ENCODE data around the gene TINAGL1. TPM values are rescaled to one million over a fixed set of nuclear protein-coding genes. Genes with fewer than 3 reads are reported as not detected.

The TINAGL1 gene
- total and polyA plus RNA-seq, 2 experiments from 2014 or later: 1.1 to 3.5 TPM

DNA sequence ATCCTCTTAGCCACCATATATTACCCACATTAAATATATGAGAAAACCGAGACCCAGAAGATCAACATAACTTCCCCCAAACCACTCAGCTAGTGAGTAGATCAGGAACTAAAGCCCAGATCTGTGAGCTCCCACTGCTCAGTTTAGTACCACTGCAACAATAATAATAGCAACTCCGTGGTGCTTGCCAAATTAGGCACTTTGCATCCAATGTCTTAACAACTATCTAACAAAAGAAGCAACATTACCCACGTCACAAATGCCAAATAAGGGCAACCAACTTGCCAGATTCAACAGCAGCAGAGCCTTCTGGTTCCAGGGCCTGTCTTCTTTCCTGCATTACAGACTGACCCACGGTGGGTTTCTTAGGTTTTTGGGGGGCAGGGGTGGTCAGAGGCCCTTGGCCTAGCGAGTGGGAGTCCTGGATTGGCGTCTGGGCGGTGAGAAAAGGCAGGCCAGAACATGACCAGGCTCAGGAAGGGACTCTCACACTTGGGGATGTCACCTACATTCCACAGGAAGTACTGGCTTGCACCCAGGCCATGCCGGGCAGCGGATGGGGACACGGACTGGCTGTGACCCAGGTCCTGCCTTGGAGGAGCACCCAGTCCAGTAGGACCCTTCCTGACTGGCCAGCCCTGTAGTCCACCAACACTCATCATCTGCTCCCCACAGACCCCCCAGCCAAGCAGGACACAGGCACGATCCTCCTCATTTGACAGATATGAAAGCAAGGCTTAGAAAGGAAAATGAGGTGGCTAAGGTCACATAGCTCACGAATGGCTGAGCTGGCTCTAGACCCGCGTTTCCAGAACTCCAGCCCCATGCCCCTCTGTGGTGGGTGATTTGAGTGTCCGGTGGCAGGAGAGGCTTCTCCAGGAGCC is 45.8 kb downstream of the TINAGL1 start:
- Histone ChIP-seq H3K9me2 (ENCODE audit: insufficient read depth) (no peaks in the 10 kb centered on the region), H3K9ac (no peak overlapping the region), H3K4me1 (ENCODE audit: insufficient read depth) (peaks cover 15% of the 10 kb centered on the region), H3F3A (ENCODE audit: insufficient read depth) (peaks cover 7% of the 10 kb centered on the region), H3K9me3 (ENCODE audit: low read depth) (no peaks in the 10 kb centered on the region), H3K27me3 (replicated peaks; ENCODE audit: insufficient read depth) (no peaks in the 10 kb centered on the region), H3K79me2 (ENCODE audit: insufficient read depth) (no peaks in the 10 kb centered on the region), H2AFZ (no peak overlapping the region), H3K27ac (no peak overlapping the region), H3K36me3 (ENCODE audit: low read depth) (no peaks in the 10 kb centered on the region), H4K20me1 (ENCODE audit: insufficient read depth) (no peaks in the 10 kb centered on the region), H3K4me3 (no peak overlapping the region), H3K4me2 (ENCODE audit: unreplicated experiment) (no peak overlapping the region)
- no peak for TF ChIP-seq EZH2phosphoT487 (IDR thresholded peaks at IDR 0.05; ENCODE audit: insufficient read depth, low read depth)
- no peak for TF ChIP-seq EZH2 (IDR thresholded peaks at IDR 0.05; ENCODE audit: insufficient read depth, poor library complexity, severe bottlenecking)
- in situ Hi-C loops (cut with MboI): no loop called here
- DNase-seq: no peak
- 71 to 72% methylated on average over 13 to 15 of the region's 15 CpGs for WGBS, 2 experiments (ENCODE audit: low coverage in 1 of 2, low lambda C conversion rate in 2 of 2, missing lambda C conversion rate in 2 of 2)

DNA sequence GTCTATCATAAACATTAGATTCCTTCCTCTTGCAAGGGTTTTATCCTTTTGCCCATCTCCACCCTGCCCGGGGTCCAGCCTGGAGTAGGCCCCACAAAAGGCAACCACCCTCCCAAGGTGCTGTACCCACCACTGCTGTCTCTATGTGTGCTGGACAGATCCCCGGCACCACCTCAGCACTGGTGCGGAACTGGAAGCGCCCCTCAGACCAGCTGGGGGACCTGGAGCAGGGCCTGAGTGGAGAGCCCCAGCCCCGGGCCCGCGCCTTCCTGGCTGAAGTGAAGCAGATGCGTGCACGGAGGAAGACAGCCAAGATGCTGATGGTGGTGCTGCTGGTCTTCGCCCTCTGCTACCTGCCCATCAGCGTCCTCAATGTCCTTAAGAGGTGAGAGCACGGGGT is 47.0 kb downstream of the TINAGL1 start:
- Histone ChIP-seq H3K9me2 (ENCODE audit: insufficient read depth) (no peaks in the 10 kb centered on the region), H3K79me2 (ENCODE audit: insufficient read depth) (no peaks in the 10 kb centered on the region), H2AFZ (no peak overlapping the region), H4K20me1 (ENCODE audit: insufficient read depth) (no peaks in the 10 kb centered on the region), H3K4me3 (no peak overlapping the region), H3K9me3 (ENCODE audit: low read depth) (no peaks in the 10 kb centered on the region), H3K27ac (no peak overlapping the region), H3K9ac (no peak overlapping the region), H3K4me1 (ENCODE audit: insufficient read depth) (peaks cover 27% of the 10 kb centered on the region), H3F3A (ENCODE audit: insufficient read depth) (peaks cover 16% of the 10 kb centered on the region), H3K4me2 (ENCODE audit: unreplicated experiment) (no peak overlapping the region), H3K27me3 (replicated peaks; ENCODE audit: insufficient read depth) (no peaks in the 10 kb centered on the region), H3K36me3 (ENCODE audit: low read depth) (0 out of 2 replicates have a peak, but pooled peaks cover 3% of the 10 kb centered on the region)
- WGBS, 2 experiments (ENCODE audit: low coverage in 1 of 2, low lambda C conversion rate in 2 of 2, missing lambda C conversion rate in 2 of 2): 96 to 97% methylated on average over 12 of the region's 12 CpGs
- DNase-seq: no peak
- TF ChIP-seq EZH2 (IDR thresholded peaks at IDR 0.05; ENCODE audit: insufficient read depth, poor library complexity, severe bottlenecking) (no peak), EZH2phosphoT487 (IDR thresholded peaks at IDR 0.05; ENCODE audit: insufficient read depth, low read depth) (no peak)
- in situ Hi-C loops (cut with MboI): no loop called here

DNA sequence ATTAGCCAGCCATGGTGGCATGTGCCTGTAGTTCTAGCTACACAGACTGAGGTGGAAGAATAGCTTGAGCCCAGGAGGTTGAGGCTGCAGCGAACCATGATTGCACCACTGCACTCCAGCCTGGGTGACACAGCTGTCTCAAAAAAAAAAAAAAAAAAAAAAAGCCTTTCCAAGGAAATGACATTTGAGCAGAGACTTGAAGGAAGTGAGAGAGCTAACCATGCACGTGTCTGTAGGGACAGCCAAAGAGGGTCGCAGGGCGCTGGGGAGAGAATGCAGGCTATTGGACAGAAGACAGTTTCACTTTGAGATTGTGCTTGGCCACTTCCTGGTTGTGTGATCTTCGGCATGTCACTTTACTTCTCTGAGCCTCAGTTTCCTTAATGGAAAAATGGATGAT is 48.0 kb downstream of the TINAGL1 start:
- no peaks in the 10 kb centered on the region for H4K20me1 ChIP-seq (ENCODE audit: insufficient read depth)
- H3K79me2 ChIP-seq (ENCODE audit: insufficient read depth): no peaks in the 10 kb centered on the region
- H3K36me3 ChIP-seq (ENCODE audit: low read depth): 0 out of 2 replicates have a peak, but pooled peaks cover 9% of the 10 kb centered on the region
- no peaks in the 10 kb centered on the region for H3K27me3 ChIP-seq (replicated peaks; ENCODE audit: insufficient read depth)
- in situ Hi-C loops (cut with MboI): no loop called here
- 91 to 94% methylated on average over 5 of the region's 5 CpGs for WGBS, 2 experiments (ENCODE audit: low coverage in 1 of 2, low lambda C conversion rate in 2 of 2, missing lambda C conversion rate in 2 of 2)
- H3K9ac ChIP-seq: no peak overlapping the region
- H2AFZ ChIP-seq: no peak overlapping the region
- no peak overlapping the region for H3K27ac ChIP-seq
- peaks cover 16% of the 10 kb centered on the region for H3F3A ChIP-seq (ENCODE audit: insufficient read depth)
- no peak for DNase-seq
- H3K9me2 ChIP-seq (ENCODE audit: insufficient read depth): no peaks in the 10 kb centered on the region
- no peak for TF ChIP-seq EZH2phosphoT487 (IDR thresholded peaks at IDR 0.05; ENCODE audit: insufficient read depth, low read depth)
- no peak for TF ChIP-seq EZH2 (IDR thresholded peaks at IDR 0.05; ENCODE audit: insufficient read depth, poor library complexity, severe bottlenecking)
- no peaks in the 10 kb centered on the region for H3K9me3 ChIP-seq (ENCODE audit: low read depth)
- no peak overlapping the region for H3K4me2 ChIP-seq (ENCODE audit: unreplicated experiment)
- H3K4me3 ChIP-seq: no peak overlapping the region
- H3K4me1 ChIP-seq (ENCODE audit: insufficient read depth): peaks cover 27% of the 10 kb centered on the region

DNA sequence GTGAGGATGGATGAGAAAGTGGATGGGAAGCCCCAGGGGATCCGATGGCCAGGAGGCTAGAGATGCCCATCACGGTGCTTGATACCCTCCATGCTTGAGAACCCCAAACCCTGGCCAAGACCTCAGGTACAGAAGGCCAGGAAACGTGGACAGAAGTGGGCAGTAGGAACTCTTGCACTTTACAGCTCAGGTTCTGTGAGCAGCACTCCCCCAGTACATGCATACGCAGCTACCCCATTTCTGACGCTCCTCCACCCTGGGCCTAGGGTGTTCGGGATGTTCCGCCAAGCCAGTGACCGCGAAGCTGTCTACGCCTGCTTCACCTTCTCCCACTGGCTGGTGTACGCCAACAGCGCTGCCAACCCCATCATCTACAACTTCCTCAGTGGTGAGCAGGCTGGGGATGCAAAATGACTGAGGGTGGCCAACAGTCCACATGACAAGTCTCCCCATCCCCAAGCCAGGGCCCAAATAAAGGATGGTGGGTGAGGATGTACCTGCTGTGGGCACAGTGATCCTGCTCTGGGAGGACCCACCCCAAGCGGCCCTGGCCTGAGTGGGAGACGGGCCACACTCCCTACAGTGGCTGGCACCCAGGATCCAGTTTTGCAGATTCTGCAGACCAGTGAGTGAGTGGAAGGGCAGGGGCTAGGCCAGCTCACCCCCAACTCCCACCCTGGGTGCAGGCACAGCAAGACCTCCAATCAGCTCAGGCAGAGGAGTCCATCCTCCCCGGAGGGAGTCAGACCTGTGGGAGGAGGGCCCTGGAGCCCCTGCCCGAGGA is 48.6 kb downstream of the TINAGL1 start:
- Histone ChIP-seq H3K9ac (no peak overlapping the region), H4K20me1 (ENCODE audit: insufficient read depth) (no peaks in the 10 kb centered on the region), H3K36me3 (ENCODE audit: low read depth) (0 out of 2 replicates have a peak, but pooled peaks cover 14% of the 10 kb centered on the region), H3K9me3 (ENCODE audit: low read depth) (no peaks in the 10 kb centered on the region), H2AFZ (no peak overlapping the region), H3K27ac (no peak overlapping the region), H3K79me2 (ENCODE audit: insufficient read depth) (no peaks in the 10 kb centered on the region), H3K27me3 (replicated peaks; ENCODE audit: insufficient read depth) (no peaks in the 10 kb centered on the region), H3K4me3 (no peak overlapping the region), H3K9me2 (ENCODE audit: insufficient read depth) (no peaks in the 10 kb centered on the region), H3K4me1 (ENCODE audit: insufficient read depth) (peaks cover 27% of the 10 kb centered on the region), H3F3A (ENCODE audit: insufficient read depth) (peaks cover 16% of the 10 kb centered on the region), H3K4me2 (ENCODE audit: unreplicated experiment) (no peak overlapping the region)
- 96 to 98% methylated on average over 16 of the region's 16 CpGs for WGBS, 2 experiments (ENCODE audit: low coverage in 1 of 2, low lambda C conversion rate in 2 of 2, missing lambda C conversion rate in 2 of 2)
- TF ChIP-seq EZH2phosphoT487 (IDR thresholded peaks at IDR 0.05; ENCODE audit: insufficient read depth, low read depth) (no peak), EZH2 (IDR thresholded peaks at IDR 0.05; ENCODE audit: insufficient read depth, poor library complexity, severe bottlenecking) (no peak)
- in situ Hi-C loops (cut with MboI): no loop called here
- no peak for DNase-seq
